GM12872 (cell line): ENCODE data around the gene TMED9.

Source experiments
- TF ChIP-seq, protein P1 (sequence below): IDR thresholded peaks from 3 replicates; pipeline ENCODE4 v1.5.1; 2011; ENCODE audit warnings: low read depth, mild to moderate bottlenecking, low read length, moderate library complexity; ENCODE audit not compliant: insufficient read depth

The TMED9 gene

DNA sequence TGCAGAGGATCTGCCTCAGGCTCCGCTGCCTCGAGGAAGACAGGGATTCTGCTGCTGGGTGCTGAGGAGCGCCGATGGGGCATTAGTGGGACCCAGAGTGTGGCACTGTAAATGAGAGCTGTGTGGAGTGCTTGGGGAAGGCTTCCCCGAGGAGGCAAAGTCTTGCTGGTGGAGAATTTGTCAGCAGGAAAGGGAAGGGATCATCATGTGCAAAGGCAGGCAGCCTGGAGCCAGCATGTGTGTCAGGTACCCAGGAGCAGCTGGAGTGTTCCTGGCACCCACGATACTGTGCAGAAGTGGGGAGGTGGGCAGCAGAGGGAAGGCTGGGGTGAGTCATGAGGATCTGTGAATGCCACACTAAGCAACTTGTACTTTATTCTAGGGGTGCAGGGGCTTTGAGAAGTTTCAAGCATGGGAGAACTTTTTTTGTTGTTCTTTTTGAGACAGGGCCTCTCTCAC, 20.2 kb downstream of the TMED9 start:
- TF ChIP-seq, protein P1, sequence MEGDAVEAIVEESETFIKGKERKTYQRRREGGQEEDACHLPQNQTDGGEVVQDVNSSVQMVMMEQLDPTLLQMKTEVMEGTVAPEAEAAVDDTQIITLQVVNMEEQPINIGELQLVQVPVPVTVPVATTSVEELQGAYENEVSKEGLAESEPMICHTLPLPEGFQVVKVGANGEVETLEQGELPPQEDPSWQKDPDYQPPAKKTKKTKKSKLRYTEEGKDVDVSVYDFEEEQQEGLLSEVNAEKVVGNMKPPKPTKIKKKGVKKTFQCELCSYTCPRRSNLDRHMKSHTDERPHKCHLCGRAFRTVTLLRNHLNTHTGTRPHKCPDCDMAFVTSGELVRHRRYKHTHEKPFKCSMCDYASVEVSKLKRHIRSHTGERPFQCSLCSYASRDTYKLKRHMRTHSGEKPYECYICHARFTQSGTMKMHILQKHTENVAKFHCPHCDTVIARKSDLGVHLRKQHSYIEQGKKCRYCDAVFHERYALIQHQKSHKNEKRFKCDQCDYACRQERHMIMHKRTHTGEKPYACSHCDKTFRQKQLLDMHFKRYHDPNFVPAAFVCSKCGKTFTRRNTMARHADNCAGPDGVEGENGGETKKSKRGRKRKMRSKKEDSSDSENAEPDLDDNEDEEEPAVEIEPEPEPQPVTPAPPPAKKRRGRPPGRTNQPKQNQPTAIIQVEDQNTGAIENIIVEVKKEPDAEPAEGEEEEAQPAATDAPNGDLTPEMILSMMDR, result no peak

DNA sequence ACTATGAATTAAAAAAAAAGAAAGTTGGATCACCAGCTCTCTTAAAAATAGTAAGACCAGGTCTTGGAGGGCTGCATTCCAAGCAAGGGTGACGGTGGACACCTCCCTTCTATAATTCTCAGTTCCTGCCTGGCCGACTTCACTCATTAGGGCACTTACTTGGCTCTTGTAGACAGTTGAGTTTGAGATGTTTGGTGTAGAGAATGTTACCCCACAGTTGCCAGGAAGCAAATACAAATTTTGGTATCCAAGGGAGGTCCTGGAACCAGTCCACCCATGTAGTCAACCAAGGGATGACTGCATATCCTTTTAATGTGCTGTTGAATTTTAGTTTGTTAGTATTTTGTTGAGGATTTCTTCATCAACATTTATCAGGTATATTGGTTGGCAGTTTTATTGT, 28.6 kb downstream of the TMED9 start:
- TF ChIP-seq, protein P1, result no peak
